Measurements from ENCODE around the gene SREBF2. TPM values are rescaled to one million over a fixed set of nuclear protein-coding genes. Genes with fewer than 3 reads are reported as not detected.

The SREBF2 gene
- total and polyA plus RNA-seq, 2 of the 13 experiments (the other 11 are each of a cell fraction or from before 2014, with no cell fraction given), result 53.8 to 72.6 TPM

DNA sequence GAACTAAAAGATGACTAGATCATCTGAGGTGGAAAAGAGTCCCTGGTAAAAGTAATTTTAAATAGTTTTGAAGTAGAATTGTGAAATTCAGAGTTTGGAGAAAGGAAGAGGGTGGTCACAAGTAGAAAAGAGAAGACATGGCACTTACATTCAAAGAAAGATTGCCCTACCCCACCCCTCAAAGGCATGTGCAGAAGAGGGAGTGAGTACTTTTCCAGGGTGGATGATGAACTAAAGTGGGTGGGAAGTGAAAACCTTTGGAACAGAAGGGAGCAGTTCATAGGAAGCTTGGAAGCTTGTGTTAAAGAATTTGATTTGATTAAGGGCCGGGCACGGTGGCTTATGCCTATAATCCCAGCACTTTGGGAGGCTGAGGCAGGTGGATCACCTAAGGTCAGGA is 23.6 kb downstream of the SREBF2 start:
- DNase-seq (ENCODE audit: low spot score) (no peak), FAIRE-seq (no peak), ATAC-seq (no peak)
- TF ChIP-seq, protein P1, sequence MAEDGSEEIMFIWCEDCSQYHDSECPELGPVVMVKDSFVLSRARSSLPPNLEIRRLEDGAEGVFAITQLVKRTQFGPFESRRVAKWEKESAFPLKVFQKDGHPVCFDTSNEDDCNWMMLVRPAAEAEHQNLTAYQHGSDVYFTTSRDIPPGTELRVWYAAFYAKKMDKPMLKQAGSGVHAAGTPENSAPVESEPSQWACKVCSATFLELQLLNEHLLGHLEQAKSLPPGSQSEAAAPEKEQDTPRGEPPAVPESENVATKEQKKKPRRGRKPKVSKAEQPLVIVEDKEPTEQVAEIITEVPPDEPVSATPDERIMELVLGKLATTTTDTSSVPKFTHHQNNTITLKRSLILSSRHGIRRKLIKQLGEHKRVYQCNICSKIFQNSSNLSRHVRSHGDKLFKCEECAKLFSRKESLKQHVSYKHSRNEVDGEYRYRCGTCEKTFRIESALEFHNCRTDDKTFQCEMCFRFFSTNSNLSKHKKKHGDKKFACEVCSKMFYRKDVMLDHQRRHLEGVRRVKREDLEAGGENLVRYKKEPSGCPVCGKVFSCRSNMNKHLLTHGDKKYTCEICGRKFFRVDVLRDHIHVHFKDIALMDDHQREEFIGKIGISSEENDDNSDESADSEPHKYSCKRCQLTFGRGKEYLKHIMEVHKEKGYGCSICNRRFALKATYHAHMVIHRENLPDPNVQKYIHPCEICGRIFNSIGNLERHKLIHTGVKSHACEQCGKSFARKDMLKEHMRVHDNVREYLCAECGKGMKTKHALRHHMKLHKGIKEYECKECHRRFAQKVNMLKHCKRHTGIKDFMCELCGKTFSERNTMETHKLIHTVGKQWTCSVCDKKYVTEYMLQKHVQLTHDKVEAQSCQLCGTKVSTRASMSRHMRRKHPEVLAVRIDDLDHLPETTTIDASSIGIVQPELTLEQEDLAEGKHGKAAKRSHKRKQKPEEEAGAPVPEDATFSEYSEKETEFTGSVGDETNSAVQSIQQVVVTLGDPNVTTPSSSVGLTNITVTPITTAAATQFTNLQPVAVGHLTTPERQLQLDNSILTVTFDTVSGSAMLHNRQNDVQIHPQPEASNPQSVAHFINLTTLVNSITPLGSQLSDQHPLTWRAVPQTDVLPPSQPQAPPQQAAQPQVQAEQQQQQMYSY (CRISPR knock-in tag; IDR thresholded peaks at IDR 0.05), result no peak
- TF ChIP-seq MYNN (CRISPR knock-in tag; IDR thresholded peaks at IDR 0.05; ENCODE audit: low read depth) (no peak), TP53 (CRISPR knock-in tag; conservative IDR thresholded peaks at IDR 0.05) (no peak), CHCHD3 (CRISPR knock-in tag; IDR thresholded peaks at IDR 0.05) (no peak)
- TF ChIP-seq, protein P2, sequence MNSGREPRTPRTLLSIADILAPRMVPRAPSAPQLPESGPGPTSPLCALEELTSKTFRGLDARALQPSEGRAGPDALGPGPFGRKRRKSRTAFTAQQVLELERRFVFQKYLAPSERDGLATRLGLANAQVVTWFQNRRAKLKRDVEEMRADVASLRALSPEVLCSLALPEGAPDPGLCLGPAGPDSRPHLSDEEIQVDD (CRISPR knock-in tag; IDR thresholded peaks at IDR 0.05; ENCODE audit: borderline replicate concordance), result no peak
- TF ChIP-seq, protein P3, sequence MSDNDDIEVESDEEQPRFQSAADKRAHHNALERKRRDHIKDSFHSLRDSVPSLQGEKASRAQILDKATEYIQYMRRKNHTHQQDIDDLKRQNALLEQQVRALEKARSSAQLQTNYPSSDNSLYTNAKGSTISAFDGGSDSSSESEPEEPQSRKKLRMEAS (IDR thresholded peaks at IDR 0.05), result no peak
- Histone ChIP-seq H3K4me1 (ENCODE audit: insufficient read depth, low read length) (peaks cover 65% of the 10 kb centered on the region), H3K36me3 (replicated peaks in 1 of 2; ENCODE audit: control insufficient read depth in 1 of 2, insufficient read depth in 2 of 2, low read length in 2 of 2) (peaks cover 3 to 14% of the 10 kb centered on the region in 2 experiments; a peak in 3 of 5 replicates), H3K4me2 (ENCODE audit: low read depth, low read length) (no peak overlapping the region), H2AFZ (ENCODE audit: low read length) (no peak overlapping the region), H3K9ac (ENCODE audit: insufficient read depth, low read depth, low read length) (no peak overlapping the region), H3K79me2 (ENCODE audit: insufficient read depth, low read length) (peaks cover 89% of the 10 kb centered on the region), H4K20me1 (ENCODE audit: insufficient read depth, low read length) (peaks cover 86% of the 10 kb centered on the region), H3K27me3 (ENCODE audit: control insufficient read depth in 1 of 2, insufficient read depth in 2 of 2, low read length in 2 of 2) (no peaks in the 10 kb centered on the region), H3K9me3 (ENCODE audit: low read length) (no peaks in the 10 kb centered on the region), H3K27ac (ENCODE audit: extremely low read length, insufficient read depth, low read length) (no peak overlapping the region), H3K4me3 (replicated peaks in 1 of 3; ENCODE audit: insufficient read depth in 1 of 3, low read depth in 2 of 3, low read length in 3 of 3) (no peak overlapping the region)
- BruUV-seq (replicated peaks), result no TSS peak
- in situ Hi-C loops (cut with HindIII; ENCODE audit: extremely low pct_ligation_motif_present, low pct_unique_long_range_greater_than_20kb), result no loop called here
- ChIA-PET CTCF (ENCODE audit: low intra/inter-chr PET ratio, low total read pairs) (interaction anchor here (1.4 kb wide), 1 partner anchor 27 kb away, joined by 4 read pairs; no protein-coding TSS in a partner anchor), POLR2A (no interaction called here)
- intact Hi-C loops (cut with micrococcal nuclease; ENCODE audit: unreplicated experiment), result loop anchor here (5.0 kb wide), 2 partner anchors 34 to 159 kb away; partner anchors contain the start of gene MEI1
- 85% methylated on average over 2 of the region's 2 CpGs for WGBS (ENCODE audit: low lambda C conversion rate)

Data from HepG2 (cell line).